ENCODE results near the gene MZB1.

The MZB1 gene

GRCh38 chr5:139389701-139390638 lies at the start of gene MZB1:
MZB1 (minus strand) TSS chr5:139389913; CDS start chr5:139389856, 57 bp downstream.
- DNase-seq (ENCODE audit: low read depth, low spot score), result no peak

GRCh38 chr5:139439013-139439903 lies 49.5 kb upstream of the MZB1 start, which contains the start of gene DNAJC18:
DNAJC18 (minus strand) TSS chr5:139439525; CDS start chr5:139439445, 80 bp downstream.
- DNase-seq (ENCODE audit: low read depth, low spot score), result peak; percentile 80

- no peak for DNase-seq (ENCODE audit: low read depth, low spot score)
These were observed 48.9 kb upstream of the MZB1 start for GRCh38 chr5:139438707-139439012.

GRCh38 chr5:139435676-139436075 lies 46.0 kb upstream of the MZB1 start:
- no peak for DNase-seq (ENCODE audit: low read depth, low spot score)

- DNase-seq (ENCODE audit: low read depth, low spot score), result no peak
These were observed 42.0 kb upstream of the MZB1 start for GRCh38 chr5:139431706-139432105.

- DNase-seq (ENCODE audit: low read depth, low spot score), result no peak
These were observed 40.3 kb upstream of the MZB1 start for GRCh38 chr5:139430015-139430414.

GRCh38 chr5:139426203-139426885 lies 36.6 kb upstream of the MZB1 start:
- DNase-seq (ENCODE audit: low read depth, low spot score), result no peak

- no peak for DNase-seq (ENCODE audit: low read depth, low spot score)
These were observed 35.8 kb upstream of the MZB1 start for GRCh38 chr5:139425497-139425896.

GRCh38 chr5:139422307-139422893 lies 32.7 kb upstream of the MZB1 start:
- DNase-seq (ENCODE audit: low read depth, low spot score), result no peak

- no peak for DNase-seq (ENCODE audit: low read depth, low spot score)
These were observed 29.8 kb upstream of the MZB1 start for GRCh38 chr5:139419226-139420192.

- no peak for DNase-seq (ENCODE audit: low read depth, low spot score)
These were observed 29.1 kb upstream of the MZB1 start for GRCh38 chr5:139418793-139419192.

- no peak for DNase-seq (ENCODE audit: low read depth, low spot score)
These were observed 27.5 kb upstream of the MZB1 start for GRCh38 chr5:139417214-139417613.

- DNase-seq (ENCODE audit: low read depth, low spot score), result no peak
These were observed 26.9 kb upstream of the MZB1 start for GRCh38 chr5:139416651-139417050.

- no peak for DNase-seq (ENCODE audit: low read depth, low spot score)
These were observed 26.2 kb upstream of the MZB1 start for GRCh38 chr5:139415869-139416268.

- DNase-seq (ENCODE audit: low read depth, low spot score), result no peak
These were observed 25.6 kb upstream of the MZB1 start for GRCh38 chr5:139415221-139415861.

GRCh38 chr5:139414581-139415130 lies 24.9 kb upstream of the MZB1 start:
- DNase-seq (ENCODE audit: low read depth, low spot score), result no peak

- no peak for DNase-seq (ENCODE audit: low read depth, low spot score)
These were observed 24.2 kb upstream of the MZB1 start for GRCh38 chr5:139413963-139414362.

GRCh38 chr5:139413153-139413552 lies 23.4 kb upstream of the MZB1 start:
- DNase-seq (ENCODE audit: low read depth, low spot score), result no peak
